ENCODE results near the gene CASKIN2.

Gene CASKIN2

GRCh38 chr17:75485688-75486087 lies 29.6 kb downstream of the CASKIN2 start:
- no peak for ATAC-seq
- no peak for TF ChIP-seq ZFP3 (CRISPR knock-in tag; IDR thresholded peaks at IDR 0.05)

- no peak for ATAC-seq
Measured at GRCh38 chr17:75482098-75482942, 33.0 kb downstream of the CASKIN2 start.

GRCh38 chr17:75481194-75482068 lies 33.9 kb downstream of the CASKIN2 start:
- no peak for ATAC-seq
- TF ChIP-seq ZC3H10 (CRISPR knock-in tag; IDR thresholded peaks at IDR 0.05) (no peak), PPARA (CRISPR knock-in tag; IDR thresholded peaks at IDR 0.05; ENCODE audit: borderline replicate concordance) (no peak), ZNF8 (CRISPR knock-in tag; IDR thresholded peaks at IDR 0.05) (no peak), CSRNP3 (CRISPR knock-in tag; IDR thresholded peaks at IDR 0.05) (no peak), SNAI2 (CRISPR knock-in tag; IDR thresholded peaks at IDR 0.05) (no peak), BACH2 (CRISPR knock-in tag; IDR thresholded peaks at IDR 0.05; ENCODE audit: borderline replicate concordance) (no peak), TCF4 (CRISPR knock-in tag; IDR thresholded peaks at IDR 0.05; ENCODE audit: borderline replicate concordance) (no peak), ZNF70 (CRISPR knock-in tag; IDR thresholded peaks at IDR 0.05) (no peak), CREB5 (CRISPR knock-in tag; IDR thresholded peaks at IDR 0.05; ENCODE audit: low read depth) (no peak), ESRRG (CRISPR knock-in tag; IDR thresholded peaks at IDR 0.05) (no peak), PATZ1 (CRISPR knock-in tag; IDR thresholded peaks at IDR 0.05; ENCODE audit: borderline replicate concordance) (no peak), CSDC2 (CRISPR knock-in tag; IDR thresholded peaks at IDR 0.05) (no peak)

More at GRCh38 chr17:75482098-75482942, 33.0 kb downstream of the CASKIN2 start:
- no peak for TF ChIP-seq ARNTL (CRISPR knock-in tag; IDR thresholded peaks at IDR 0.05; ENCODE audit: borderline replicate concordance, low read depth)
- TF ChIP-seq GLIS3 (CRISPR knock-in tag; IDR thresholded peaks at IDR 0.05), result no peak
- TF ChIP-seq CREB5 (CRISPR knock-in tag; IDR thresholded peaks at IDR 0.05; ENCODE audit: low read depth), result no peak
- no peak for TF ChIP-seq PPARA (CRISPR knock-in tag; IDR thresholded peaks at IDR 0.05; ENCODE audit: borderline replicate concordance)
- TF ChIP-seq ZC3H10 (CRISPR knock-in tag; IDR thresholded peaks at IDR 0.05), result no peak
- no peak for TF ChIP-seq CSRNP3 (CRISPR knock-in tag; IDR thresholded peaks at IDR 0.05)
- TF ChIP-seq POU6F1 (CRISPR knock-in tag; IDR thresholded peaks at IDR 0.05; ENCODE audit: borderline replicate concordance, low read depth), result no peak
- TF ChIP-seq ESRRG (CRISPR knock-in tag; IDR thresholded peaks at IDR 0.05), result no peak
- no peak for TF ChIP-seq OSR1 (CRISPR knock-in tag; IDR thresholded peaks at IDR 0.05)
- no peak for TF ChIP-seq TCF4 (CRISPR knock-in tag; IDR thresholded peaks at IDR 0.05; ENCODE audit: borderline replicate concordance)
- TF ChIP-seq RARB (CRISPR knock-in tag; IDR thresholded peaks at IDR 0.05), result no peak

Data from SK-N-SH treated with all-trans-retinoic acid at 6 μM for 48 hours (cell line).